ENCODE data around the gene TNFSF10.

DNA sequence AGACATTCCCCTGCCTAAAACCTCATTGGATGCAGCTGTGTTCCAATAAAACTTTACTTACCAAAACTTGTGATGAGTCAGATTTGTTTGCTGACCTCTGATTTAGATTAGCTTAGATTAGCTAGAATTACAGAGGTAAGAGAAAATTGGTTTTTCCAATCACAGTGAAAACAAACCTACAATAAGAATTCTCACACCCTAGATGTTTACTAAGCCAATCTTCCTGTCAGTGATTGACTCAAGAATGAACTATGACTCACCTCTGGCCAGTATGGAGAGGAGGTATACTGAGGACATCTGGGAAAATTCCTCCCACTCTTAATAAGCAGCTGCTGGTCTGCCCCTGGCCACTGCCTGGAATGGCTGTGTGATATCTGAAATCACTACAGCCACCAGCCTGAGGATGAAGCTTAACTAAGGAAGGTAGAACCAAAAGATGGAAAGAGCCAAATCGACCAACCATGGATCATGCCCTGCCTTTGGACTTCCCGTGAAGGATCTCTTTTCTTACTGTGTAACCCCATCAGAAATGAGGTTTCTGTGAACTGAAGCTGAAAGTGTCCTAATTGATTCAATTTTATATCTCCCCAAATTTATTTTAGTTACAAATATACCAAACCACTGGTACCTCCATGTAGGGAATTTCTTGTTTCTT is 55.9 kb downstream of the TNFSF10 start:
- TF ChIP-seq CTCF (IDR thresholded peaks at IDR 0.05) = no peak
- TF ChIP-seq POLR2A (IDR thresholded peaks at IDR 0.05) = no peak
